Osteocyte (in vitro differentiated cells): ENCODE results near the gene WDR17. TPM values are rescaled to one million over a fixed set of nuclear protein-coding genes. Genes with fewer than 3 reads are reported as not detected.
A peak's percentile ranks its signal among the peaks of the same experiment; 100 is the strongest.

ENCODE experiments used
- DNase-seq: peaks from one replicate; pipeline ENCODE4 v3.0.0; 2021; ENCODE audit warnings: mixed read lengths; ENCODE audit not compliant: unreplicated experiment; ENCODE audit errors: extremely low spot score
- H3K27ac Mint-ChIP-seq: one replicate; pipeline ENCODE4 v1.8.0; 2021; ENCODE audit warnings: mild to moderate bottlenecking, mixed read lengths; ENCODE audit not compliant: unreplicated experiment
- H3K27me3 Mint-ChIP-seq: one replicate; pipeline ENCODE4 v1.8.0; 2021; ENCODE audit warnings: mixed read lengths; ENCODE audit not compliant: unreplicated experiment
- H3K36me3 Mint-ChIP-seq: one replicate; pipeline ENCODE4 v1.8.0; 2021; ENCODE audit warnings: mixed read lengths; ENCODE audit not compliant: unreplicated experiment
- H3K4me1 Mint-ChIP-seq: one replicate; pipeline ENCODE4 v1.8.0; 2021; ENCODE audit warnings: mixed read lengths; ENCODE audit not compliant: unreplicated experiment
- H3K4me3 Mint-ChIP-seq: one replicate; pipeline ENCODE4 v1.8.0; 2021; ENCODE audit warnings: mild to moderate bottlenecking, moderate library complexity, mixed read lengths; ENCODE audit not compliant: unreplicated experiment
- H3K9me3 Mint-ChIP-seq: one replicate; pipeline ENCODE4 v1.8.0; 2021; ENCODE audit warnings: mixed read lengths; ENCODE audit not compliant: unreplicated experiment
- total RNA-seq: library from RNA; stranded (reverse); gene quantifications from 2 replicates; pipeline ENCODE4 v1.2.1, GENCODE V29; 2021
- TF ChIP-seq, protein P1 (sequence below): fragments of 200-600 bp; sonication (generic); IDR thresholded peaks from 2 replicates; pipeline ENCODE4 v1.5.0; 2021; ENCODE audit warnings: antibody characterized with exemption, mild to moderate bottlenecking, moderate library complexity

Gene WDR17
- total RNA-seq, 1 donor from 2014 or later: 0.67 TPM

DNA sequence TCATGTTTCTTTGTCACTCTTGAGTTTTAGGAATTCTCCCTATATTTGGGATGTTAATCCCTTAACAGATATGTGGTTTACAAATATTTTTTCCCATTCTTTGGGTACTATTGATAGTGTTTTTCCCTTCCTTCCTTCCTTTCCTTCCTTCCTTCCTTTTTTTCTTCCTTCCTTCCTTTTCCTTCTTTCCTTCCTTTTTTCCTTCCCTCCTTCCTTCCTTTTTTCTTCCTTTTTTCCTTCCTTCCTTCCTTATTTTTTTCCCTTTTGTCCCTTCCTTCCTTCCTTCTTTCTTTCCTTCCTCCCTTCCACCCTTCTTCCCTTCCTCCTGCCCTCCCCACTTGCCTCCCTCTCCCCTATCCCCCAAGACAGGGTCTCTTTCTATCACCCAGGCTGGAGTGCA, 42.1 kb downstream of the WDR17 start:
- TF ChIP-seq, protein P1, sequence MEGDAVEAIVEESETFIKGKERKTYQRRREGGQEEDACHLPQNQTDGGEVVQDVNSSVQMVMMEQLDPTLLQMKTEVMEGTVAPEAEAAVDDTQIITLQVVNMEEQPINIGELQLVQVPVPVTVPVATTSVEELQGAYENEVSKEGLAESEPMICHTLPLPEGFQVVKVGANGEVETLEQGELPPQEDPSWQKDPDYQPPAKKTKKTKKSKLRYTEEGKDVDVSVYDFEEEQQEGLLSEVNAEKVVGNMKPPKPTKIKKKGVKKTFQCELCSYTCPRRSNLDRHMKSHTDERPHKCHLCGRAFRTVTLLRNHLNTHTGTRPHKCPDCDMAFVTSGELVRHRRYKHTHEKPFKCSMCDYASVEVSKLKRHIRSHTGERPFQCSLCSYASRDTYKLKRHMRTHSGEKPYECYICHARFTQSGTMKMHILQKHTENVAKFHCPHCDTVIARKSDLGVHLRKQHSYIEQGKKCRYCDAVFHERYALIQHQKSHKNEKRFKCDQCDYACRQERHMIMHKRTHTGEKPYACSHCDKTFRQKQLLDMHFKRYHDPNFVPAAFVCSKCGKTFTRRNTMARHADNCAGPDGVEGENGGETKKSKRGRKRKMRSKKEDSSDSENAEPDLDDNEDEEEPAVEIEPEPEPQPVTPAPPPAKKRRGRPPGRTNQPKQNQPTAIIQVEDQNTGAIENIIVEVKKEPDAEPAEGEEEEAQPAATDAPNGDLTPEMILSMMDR: no peak
- Mint-ChIP-seq H3K36me3 (peaks cover 4% of the 10 kb centered on the region), H3K27me3 (peaks cover 35% of the 10 kb centered on the region), H3K4me3 (no peak overlapping the region), H3K9me3 (peaks cover 9% of the 10 kb centered on the region), H3K4me1 (no peaks in the 10 kb centered on the region), H3K27ac (no peak overlapping the region)
- no peak for DNase-seq

DNA sequence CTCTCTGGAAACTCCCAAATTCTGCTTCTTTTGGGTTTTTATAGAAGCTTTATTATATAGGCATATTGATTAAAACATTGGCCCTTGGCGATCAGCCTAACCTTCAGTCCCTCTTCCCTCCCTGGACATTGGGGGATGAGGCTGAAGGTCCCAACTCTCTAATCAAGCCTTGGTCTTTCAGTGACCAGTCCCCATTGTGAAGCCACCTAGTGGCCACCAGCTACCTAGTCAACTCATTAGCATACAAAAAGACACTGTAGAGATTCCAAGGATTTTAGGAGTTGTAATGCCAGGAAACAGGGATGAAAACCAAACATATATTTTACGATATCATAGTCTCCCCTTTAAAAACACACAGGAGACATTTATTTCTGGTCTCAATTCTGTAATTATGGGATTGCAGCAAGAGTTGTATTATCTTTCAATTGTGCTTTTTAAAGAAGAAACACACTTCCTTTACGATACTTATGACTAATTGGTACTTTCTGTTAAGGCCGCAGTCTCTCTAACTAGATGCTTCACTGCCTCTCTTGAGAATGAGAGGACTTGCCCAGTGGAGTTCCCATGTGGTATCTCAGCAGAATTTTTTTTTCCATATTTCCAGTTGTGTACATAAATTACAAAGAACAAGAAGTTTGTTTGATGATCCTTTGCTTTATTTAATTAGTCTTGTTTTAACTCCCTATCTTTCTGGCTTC, 58.2 kb downstream of the WDR17 start:
- Mint-ChIP-seq H3K4me1 (no peaks in the 10 kb centered on the region), H3K9me3 (no peaks in the 10 kb centered on the region), H3K27ac (no peak overlapping the region), H3K27me3 (no peaks in the 10 kb centered on the region), H3K36me3 (no peaks in the 10 kb centered on the region), H3K4me3 (no peak overlapping the region)
- TF ChIP-seq, protein P1: peak; percentile 58
- no peak for DNase-seq

DNA sequence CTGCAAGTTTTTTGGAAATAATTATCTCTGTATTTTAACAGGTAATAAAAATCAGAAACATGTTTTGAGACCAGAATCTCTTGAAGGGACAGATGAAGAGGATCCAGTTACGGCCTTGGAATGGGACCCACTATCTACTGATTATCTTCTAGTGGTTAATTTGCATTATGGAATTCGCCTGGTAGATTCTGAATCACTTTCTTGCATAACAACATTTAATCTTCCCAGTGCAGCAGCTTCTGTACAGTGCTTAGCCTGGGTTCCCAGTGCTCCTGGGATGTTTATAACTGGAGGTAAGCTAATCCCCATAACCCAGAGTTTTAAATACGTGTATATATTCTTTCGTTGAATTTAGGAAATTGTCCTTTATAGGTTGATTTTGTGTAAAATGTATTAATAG, 59.4 kb downstream of the WDR17 start:
- no peaks in the 10 kb centered on the region for H3K36me3 Mint-ChIP-seq
- no peak for DNase-seq
- no peak overlapping the region for H3K27ac Mint-ChIP-seq
- TF ChIP-seq, protein P1: no peak
- no peak overlapping the region for H3K4me3 Mint-ChIP-seq
- H3K9me3 Mint-ChIP-seq: no peaks in the 10 kb centered on the region
- H3K27me3 Mint-ChIP-seq: no peaks in the 10 kb centered on the region
- H3K4me1 Mint-ChIP-seq: no peaks in the 10 kb centered on the region

DNA sequence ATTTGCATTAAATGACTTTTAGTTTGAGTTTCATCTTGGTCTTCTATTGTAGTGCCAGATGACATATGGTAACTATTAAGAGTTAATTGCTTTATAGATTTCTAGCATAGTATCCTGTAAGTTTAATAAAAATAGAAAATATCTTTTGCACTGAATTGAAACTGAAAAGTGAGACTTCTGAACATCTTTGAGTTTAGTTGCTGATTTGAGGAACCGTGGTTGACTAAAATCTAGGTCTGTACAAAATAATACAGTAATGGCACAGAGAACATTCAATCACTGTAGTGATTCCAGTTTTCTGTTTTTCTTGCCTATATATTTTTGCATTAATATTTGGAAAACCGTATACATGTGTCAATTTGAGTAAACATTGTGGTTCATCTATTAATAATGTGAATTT, 69.0 kb downstream of the WDR17 start:
- no peaks in the 10 kb centered on the region for H3K4me1 Mint-ChIP-seq
- no peak for DNase-seq
- H3K36me3 Mint-ChIP-seq: no peaks in the 10 kb centered on the region
- no peak overlapping the region for H3K27ac Mint-ChIP-seq
- TF ChIP-seq, protein P1: no peak
- no peaks in the 10 kb centered on the region for H3K9me3 Mint-ChIP-seq
- no peaks in the 10 kb centered on the region for H3K27me3 Mint-ChIP-seq
- no peak overlapping the region for H3K4me3 Mint-ChIP-seq

DNA sequence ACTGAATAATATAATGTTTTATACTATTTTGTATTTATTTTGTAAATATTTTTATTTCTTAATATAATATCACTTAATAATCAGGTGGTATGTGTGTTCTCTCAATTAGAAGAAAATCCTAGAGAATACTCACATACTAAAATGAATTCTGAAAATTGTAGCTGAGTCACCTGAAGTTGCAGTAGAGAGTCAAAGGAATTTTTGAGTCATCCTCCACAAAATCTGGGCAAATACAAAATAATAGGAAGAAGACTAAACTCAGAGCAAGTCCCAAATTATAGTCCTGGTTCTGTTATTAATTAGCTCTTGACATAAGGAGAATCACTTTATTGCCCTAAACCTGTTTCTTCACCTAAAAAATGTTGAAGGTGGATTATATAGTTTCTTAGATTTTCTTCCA, 72.0 kb downstream of the WDR17 start:
- Mint-ChIP-seq H3K27ac (no peak overlapping the region), H3K4me1 (peaks cover 2% of the 10 kb centered on the region), H3K27me3 (no peaks in the 10 kb centered on the region), H3K4me3 (no peak overlapping the region), H3K9me3 (no peaks in the 10 kb centered on the region), H3K36me3 (no peaks in the 10 kb centered on the region)
- TF ChIP-seq, protein P1: no peak
- no peak for DNase-seq
